HFF-Myc (cell line): Measurements from ENCODE around the gene TCERG1L.
"Not testable (repeated sequence)": the region's sequence is repeated elsewhere in the genome, so short reads cannot be mapped to it uniquely, and the experiment has no call there.

Source experiments
- DNase-seq: peaks from one replicate; pipeline ENCODE4 v3.0.0-alpha.2; 2011; ENCODE audit warnings: low read depth; ENCODE audit errors: extremely low read depth
- H3K4me3 ChIP-seq: replicated peaks from 2 replicates; pipeline ENCODE4 v1.5.1; 2011; ENCODE audit warnings: low read depth, mild to moderate bottlenecking, control low read depth, low read length
- CTCF ChIP-seq: IDR thresholded peaks from 2 replicates; pipeline ENCODE4 v1.5.1; 2012; ENCODE audit warnings: mild to moderate bottlenecking, low read depth, low read length, control low read depth; ENCODE audit errors: missing control alignments

Gene TCERG1L

GRCh38 chr10:131177431-131178327 lies 133.8 kb downstream of the TCERG1L start:
- no peak for DNase-seq
- TF ChIP-seq CTCF: no peak
- no peak overlapping the region for H3K4me3 ChIP-seq

GRCh38 chr10:131176907-131177306 lies 134.6 kb downstream of the TCERG1L start:
- TF ChIP-seq CTCF: no peak
- DNase-seq: no peak
- no peak overlapping the region for H3K4me3 ChIP-seq

- not testable (repeated sequence) for DNase-seq, H3K4me3 ChIP-seq
Measured at GRCh38 chr10:131176324-131176723, 135.2 kb downstream of the TCERG1L start.

GRCh38 chr10:131175891-131176290 lies 135.6 kb downstream of the TCERG1L start:
- H3K4me3 ChIP-seq: no peak overlapping the region
- DNase-seq: no peak
- no peak for TF ChIP-seq CTCF

GRCh38 chr10:131174651-131175540 lies 136.6 kb downstream of the TCERG1L start:
- no peak overlapping the region for H3K4me3 ChIP-seq
- TF ChIP-seq CTCF: no peak
- DNase-seq: no peak

GRCh38 chr10:131174211-131174565 lies 137.3 kb downstream of the TCERG1L start:
- no peak for TF ChIP-seq CTCF
- no peak overlapping the region for H3K4me3 ChIP-seq
- no peak for DNase-seq

GRCh38 chr10:131173484-131174210 lies 137.9 kb downstream of the TCERG1L start:
- TF ChIP-seq CTCF: no peak
- DNase-seq: no peak
- no peak overlapping the region for H3K4me3 ChIP-seq
